Neuronal stem cell (in vitro differentiated cells): Measurements from ENCODE around the gene IDS.
A peak's percentile ranks its signal among the peaks of the same experiment; 100 is the strongest.

Experiments
- DNase-seq: peaks from one replicate; pipeline ENCODE4 v3.0.0-alpha.2; 2013; ENCODE audit warnings: low spot score
- H2AFZ ChIP-seq: one replicate; pipeline ENCODE4 v1.6.1; 2013; ENCODE audit warnings: mild to moderate bottlenecking, low read length, inconsistent platforms
- H2AK5ac ChIP-seq: 2 replicates; pipeline ENCODE4 v1.6.1; 2013; ENCODE audit warnings: low read depth, mild to moderate bottlenecking, inconsistent platforms, low read length, moderate library complexity, mixed read lengths
- H2BK120ac ChIP-seq: 2 replicates; pipeline ENCODE4 v1.6.1; 2013; ENCODE audit warnings: low read depth, mild to moderate bottlenecking, inconsistent platforms, low read length, moderate library complexity, mixed read lengths
- H2BK12ac ChIP-seq: one replicate; pipeline ENCODE4 v1.6.1; 2013; ENCODE audit warnings: low read length, inconsistent platforms
- H2BK15ac ChIP-seq: 2 replicates; pipeline ENCODE4 v1.6.1; 2013; ENCODE audit warnings: mild to moderate bottlenecking, low read length, inconsistent platforms, mixed read lengths
- H2BK5ac ChIP-seq: one replicate; pipeline ENCODE4 v1.6.1; 2013; ENCODE audit warnings: inconsistent platforms, mild to moderate bottlenecking, low read length, moderate library complexity
- H3K14ac ChIP-seq: one replicate; pipeline ENCODE4 v1.6.1; 2013; ENCODE audit warnings: low read length, inconsistent platforms
- H3K18ac ChIP-seq: 2 replicates; pipeline ENCODE4 v1.6.1; 2013; ENCODE audit warnings: low read length, inconsistent platforms
- H3K23ac ChIP-seq: 2 replicates; pipeline ENCODE4 v1.6.1; 2013; ENCODE audit warnings: low read depth, mild to moderate bottlenecking, mixed read lengths, low read length, inconsistent platforms; ENCODE audit not compliant: poor library complexity
- H3K27ac ChIP-seq: replicated peaks from 3 replicates; pipeline ENCODE4 v1.5.1; 2013; ENCODE audit warnings: low read length, inconsistent platforms
- H3K27me3 ChIP-seq, 3 experiments: 2 replicates each; pipeline ENCODE4 v1.6.1; 2013; ENCODE audit warnings: low read length in 3 of 3, mild to moderate bottlenecking in 2 of 3, inconsistent platforms in 1 of 3, low read depth in 1 of 3, mixed read lengths in 1 of 3, moderate library complexity in 1 of 3; ENCODE audit not compliant: control insufficient read depth in 3 of 3, insufficient read depth in 3 of 3
- H3K36me3 ChIP-seq, 2 donors: replicated peaks in 1 of 2; 2 replicates each; pipeline ENCODE4 v1.6.1; 2013; ENCODE audit warnings: low read length in 2 of 2; ENCODE audit not compliant: control insufficient read depth in 2 of 2, insufficient read depth in 2 of 2
- H3K4ac ChIP-seq: 2 replicates; pipeline ENCODE4 v1.6.1; 2013; ENCODE audit warnings: inconsistent platforms, mild to moderate bottlenecking, low read length, moderate library complexity
- H3K4me1 ChIP-seq, 2 donors: 1 replicate in 1 of 2; 2 replicates in 1 of 2; pipeline ENCODE4 v1.6.1; 2013; ENCODE audit warnings: low read length in 2 of 2, low read depth in 1 of 2; ENCODE audit not compliant: control insufficient read depth in 2 of 2, insufficient read depth in 1 of 2
- H3K4me2 ChIP-seq: one replicate; pipeline ENCODE4 v1.6.1; 2013; ENCODE audit warnings: mild to moderate bottlenecking, low read length, inconsistent platforms; ENCODE audit not compliant: insufficient read depth, poor library complexity, severe bottlenecking
- H3K4me3 ChIP-seq, 2 donors: 2 replicates each; pipeline ENCODE4 v1.5.1; 2013; ENCODE audit warnings: low read length in 2 of 2, mild to moderate bottlenecking in 2 of 2, inconsistent platforms in 1 of 2, moderate library complexity in 1 of 2
- H3K79me1 ChIP-seq: one replicate; pipeline ENCODE4 v1.6.1; 2013; ENCODE audit warnings: low read depth, mild to moderate bottlenecking, inconsistent platforms, low read length, moderate library complexity
- H3K9ac ChIP-seq: one replicate; pipeline ENCODE4 v1.6.1; 2013; ENCODE audit warnings: mild to moderate bottlenecking, low read depth, low read length, inconsistent platforms; ENCODE audit not compliant: poor library complexity
- H3K9me3 ChIP-seq, 2 donors: replicated peaks in 1 of 2; 2 replicates each; pipeline versions ENCODE3 to v1.6.1; 2013; ENCODE audit warnings: low read length in 2 of 2, mild to moderate bottlenecking in 2 of 2, inconsistent platforms in 1 of 2, low read depth in 1 of 2, mixed read lengths in 1 of 2, moderate library complexity in 1 of 2; ENCODE audit not compliant: control insufficient read depth in 2 of 2, insufficient read depth in 1 of 2
- H4K8ac ChIP-seq: one replicate; pipeline ENCODE4 v1.6.1; 2013; ENCODE audit warnings: low read depth, mild to moderate bottlenecking, inconsistent platforms, low read length, moderate library complexity
- H4K91ac ChIP-seq: one replicate; pipeline ENCODE4 v1.6.1; 2013; ENCODE audit warnings: low read length, low read depth, mild to moderate bottlenecking, inconsistent platforms; ENCODE audit not compliant: poor library complexity
- WGBS, 2 donors: extraction: QIAGEN DNeasy Blood & Tissue Kit; methylation state at CpG; one replicate each; pipeline ENCODE4 v1.1.7; 2013; ENCODE audit warnings: missing lambda C conversion rate in 2 of 2, mixed read lengths in 1 of 2; ENCODE audit not compliant: insufficient read length in 2 of 2, insufficient replicate concordance in 1 of 2; ENCODE audit errors: extremely low coverage in 2 of 2; 5-methylcytosine and 5-hydroxymethylcytosine counted together

IDS gene

DNA sequence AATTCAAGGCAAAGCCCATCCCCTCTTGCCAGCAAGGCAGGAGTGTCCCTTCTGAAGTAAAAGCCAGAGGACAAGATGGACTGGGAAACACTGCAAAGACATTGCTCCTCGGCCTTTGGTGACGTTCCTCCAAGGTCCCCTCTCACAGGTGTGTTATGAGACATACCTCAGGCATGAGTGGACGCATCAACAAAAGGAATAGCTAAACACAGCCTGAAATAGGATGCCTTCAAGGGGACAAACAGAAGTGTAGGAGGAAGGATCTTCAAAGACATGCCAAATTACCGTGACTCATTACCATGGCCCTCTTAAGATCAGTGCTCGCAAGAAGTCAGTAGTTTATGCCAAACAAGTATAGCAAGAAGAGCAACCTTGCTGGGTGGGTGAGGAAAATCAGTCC lies 6.0 kb upstream of the IDS start:
- H3K79me1 ChIP-seq, result no peaks in the 10 kb centered on the region
- H4K91ac ChIP-seq, result no peak overlapping the region
- H2AFZ ChIP-seq, result no peak overlapping the region
- no CpG with 5 or more reads among the region's 5 CpGs for WGBS, 2 donors
- H3K9ac ChIP-seq, result no peak overlapping the region
- no peaks in the 10 kb centered on the region for H3K36me3 ChIP-seq
- no peak for DNase-seq
- H2BK15ac ChIP-seq, result no peak overlapping the region
- H3K23ac ChIP-seq, result no peak overlapping the region
- no peak overlapping the region for H3K4ac ChIP-seq
- no peaks in the 10 kb centered on the region for H3K9me3 ChIP-seq
- H3K14ac ChIP-seq, result no peak overlapping the region
- H3K18ac ChIP-seq, result no peak overlapping the region
- H2BK120ac ChIP-seq, result no peak overlapping the region
- H3K27me3 ChIP-seq, result peaks cover 0 to 8% (median 0%) of the 10 kb centered on the region in 3 experiments
- no peak overlapping the region for H3K4me2 ChIP-seq
- no peak overlapping the region for H2BK5ac ChIP-seq
- H3K27ac ChIP-seq, result no peak overlapping the region
- no peak overlapping the region for H2AK5ac ChIP-seq
- H4K8ac ChIP-seq, result no peak overlapping the region
- no peak overlapping the region for H3K4me3 ChIP-seq
- H2BK12ac ChIP-seq, result no peak overlapping the region
- peaks cover 0 to 2% of the 10 kb centered on the region in 2 donors for H3K4me1 ChIP-seq

DNA sequence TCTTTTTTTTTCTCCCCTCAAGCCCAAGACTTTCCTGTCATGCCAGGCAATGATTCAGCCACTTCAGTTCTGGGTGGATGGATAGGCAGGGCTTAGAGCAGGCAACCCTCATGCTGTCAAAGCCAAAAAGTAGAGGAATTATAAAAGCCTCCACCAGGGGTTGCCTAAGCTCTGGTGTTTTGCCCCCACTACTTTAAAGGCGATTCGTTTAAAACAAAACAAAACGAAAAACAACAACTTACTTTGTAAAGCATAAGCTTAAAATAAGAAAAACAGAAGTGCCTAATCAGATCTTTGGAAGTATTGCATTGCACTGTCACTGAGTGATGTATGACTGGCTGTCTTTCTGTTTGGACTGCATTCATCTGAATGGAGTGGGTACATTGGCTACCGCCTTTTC lies 5.3 kb upstream of the IDS start:
- Histone ChIP-seq H3K23ac (no peak overlapping the region), H3K36me3 (no peaks in the 10 kb centered on the region), H3K18ac (no peak overlapping the region), H4K8ac (no peak overlapping the region), H2BK12ac (no peak overlapping the region), H2BK120ac (no peak overlapping the region), H4K91ac (no peak overlapping the region), H2AK5ac (no peak overlapping the region), H3K4ac (no peak overlapping the region), H2AFZ (no peak overlapping the region), H2BK15ac (no peak overlapping the region), H3K79me1 (no peaks in the 10 kb centered on the region), H3K9ac (no peak overlapping the region), H3K27ac (no peak overlapping the region), H2BK5ac (no peak overlapping the region), H3K27me3 (peaks cover 0 to 8% (median 0%) of the 10 kb centered on the region in 3 experiments), H3K4me1 (peaks cover 0 to 2% of the 10 kb centered on the region in 2 donors), H3K14ac (no peak overlapping the region), H3K4me3 (no peak overlapping the region), H3K4me2 (no peak overlapping the region), H3K9me3 (no peaks in the 10 kb centered on the region)
- WGBS, 2 donors, result no CpG with 5 or more reads among the region's 4 CpGs
- DNase-seq, result no peak

DNA sequence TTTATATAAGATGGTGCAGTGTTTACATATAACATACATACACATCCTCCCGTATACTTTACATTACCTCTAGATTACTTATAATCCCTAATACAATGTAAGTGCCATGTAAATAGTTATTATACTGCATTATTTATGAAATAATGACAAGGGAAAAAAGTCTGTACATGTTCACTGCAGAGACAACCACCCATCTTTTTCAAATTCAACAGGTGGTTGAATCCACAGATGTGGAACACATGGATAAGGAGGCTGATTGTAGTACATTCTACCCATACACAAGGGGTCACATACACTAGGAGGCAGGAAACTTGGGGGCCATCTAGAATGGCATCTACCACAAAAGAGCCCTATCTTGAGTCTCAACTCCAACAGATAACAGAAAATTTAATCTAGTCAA lies 3.4 kb upstream of the IDS start:
- peaks cover 0 to 6% (median 0%) of the 10 kb centered on the region in 3 experiments for H3K27me3 ChIP-seq
- DNase-seq, result no peak
- H3K4ac ChIP-seq, result no peak overlapping the region
- H3K23ac ChIP-seq, result no peak overlapping the region
- no peak overlapping the region for H2BK120ac ChIP-seq
- H4K8ac ChIP-seq, result no peak overlapping the region
- no peak overlapping the region for H3K4me3 ChIP-seq
- no peaks in the 10 kb centered on the region for H3K79me1 ChIP-seq
- H3K4me1 ChIP-seq, result peaks cover 4 to 6% of the 10 kb centered on the region in 2 donors
- H3K4me2 ChIP-seq, result no peak overlapping the region
- no peak overlapping the region for H4K91ac ChIP-seq
- no peaks in the 10 kb centered on the region for H3K9me3 ChIP-seq
- no peaks in the 10 kb centered on the region for H3K36me3 ChIP-seq
- H3K14ac ChIP-seq, result no peak overlapping the region
- H3K9ac ChIP-seq, result no peak overlapping the region
- H2BK5ac ChIP-seq, result no peak overlapping the region
- H2BK15ac ChIP-seq, result no peak overlapping the region
- no CpG with 5 or more reads among the region's 1 CpG for WGBS, 2 donors
- H3K27ac ChIP-seq, result no peak overlapping the region
- no peak overlapping the region for H3K18ac ChIP-seq
- no peak overlapping the region for H2BK12ac ChIP-seq
- H2AK5ac ChIP-seq, result no peak overlapping the region
- no peak overlapping the region for H2AFZ ChIP-seq

DNA sequence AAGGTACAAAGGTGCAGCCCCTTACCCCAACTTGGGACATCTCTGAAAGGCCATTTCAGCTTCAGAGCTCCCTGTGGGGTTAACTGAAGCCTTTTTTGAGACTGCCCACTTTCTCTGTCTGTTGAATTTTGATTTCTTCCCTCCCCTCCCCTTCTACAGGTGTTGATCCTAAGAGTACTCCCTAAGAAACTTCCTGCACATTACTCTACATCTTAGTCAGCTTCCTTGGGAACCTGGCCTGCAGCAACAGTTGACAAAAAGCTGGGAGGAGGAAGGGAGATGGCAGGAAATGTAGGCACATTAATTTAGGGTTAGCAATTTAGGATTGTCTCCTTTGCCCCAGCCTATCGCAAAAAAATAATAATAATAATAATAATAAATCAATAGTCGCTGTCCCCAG lies 1.2 kb upstream of the IDS start:
- peaks cover 4% of the 10 kb centered on the region in 2 donors for H3K4me1 ChIP-seq
- H3K79me1 ChIP-seq, result no peaks in the 10 kb centered on the region
- no peak overlapping the region for H3K4ac ChIP-seq
- H2AFZ ChIP-seq, result peak overlapping the region; percentile 72
- H2BK120ac ChIP-seq, result no peak overlapping the region
- no peak overlapping the region for H3K4me3 ChIP-seq
- DNase-seq, result no peak
- no peak overlapping the region for H4K8ac ChIP-seq
- H3K9ac ChIP-seq, result no peak overlapping the region
- no CpG with 5 or more reads among the region's 2 CpGs for WGBS, 2 donors
- H3K23ac ChIP-seq, result no peak overlapping the region
- H3K27me3 ChIP-seq, result peaks cover 0 to 5% (median 0%) of the 10 kb centered on the region in 3 experiments
- H2BK12ac ChIP-seq, result no peak overlapping the region
- no peak overlapping the region for H3K18ac ChIP-seq
- H4K91ac ChIP-seq, result no peak overlapping the region
- no peak overlapping the region for H3K4me2 ChIP-seq
- no peak overlapping the region for H2AK5ac ChIP-seq
- H3K27ac ChIP-seq, result no peak overlapping the region
- no peak overlapping the region for H2BK15ac ChIP-seq
- peaks cover 3 to 13% of the 10 kb centered on the region in 2 donors for H3K36me3 ChIP-seq
- H3K14ac ChIP-seq, result no peak overlapping the region
- no peaks in the 10 kb centered on the region for H3K9me3 ChIP-seq
- H2BK5ac ChIP-seq, result no peak overlapping the region
